ENCODE data around the gene EXOSC1. TPM values are rescaled to one million over a fixed set of nuclear protein-coding genes. Genes with fewer than 3 reads are reported as not detected.

The EXOSC1 gene
- total and polyA plus RNA-seq, 2 donors (not counting 3 experiments of a cell fraction or from before 2014, with no cell fraction given), result 50.7 to 52.9 TPM

- no peaks in the 10 kb centered on the region for H3K9me1 ChIP-seq (replicated peaks; ENCODE audit: control insufficient read depth, extremely low read depth, insufficient read depth, low read length)
- no peak overlapping the region for H3K4me3 ChIP-seq (replicated peaks in 1 of 3; ENCODE audit: insufficient read depth in 1 of 3, low read depth in 1 of 3, low read length in 3 of 3)
- H4K20me1 ChIP-seq (replicated peaks; ENCODE audit: control insufficient read depth, extremely low read depth, insufficient read depth, low read length), result no peaks in the 10 kb centered on the region
- TF ChIP-seq MYC (IDR thresholded peaks at IDR 0.05; ENCODE audit: low read depth, low read length) (no peak), MAX (IDR thresholded peaks at IDR 0.05; ENCODE audit: insufficient read depth, insufficient read length) (no peak), EZH2 (IDR thresholded peaks at IDR 0.05; ENCODE audit: borderline replicate concordance, low read depth, low read length, severe bottlenecking) (no peak), CTCF (IDR thresholded peaks at IDR 0.05; ENCODE audit: extremely low read depth in 1 of 2, insufficient read depth in 1 of 2, low read depth in 1 of 2, low read length in 2 of 2) (no peak), FOS (IDR thresholded peaks at IDR 0.05; ENCODE audit: borderline replicate concordance, insufficient read depth, low read length) (no peak), JUN (IDR thresholded peaks at IDR 0.05; ENCODE audit: borderline replicate concordance, insufficient read depth, insufficient read length, low read depth) (no peak), GATA2 (IDR thresholded peaks at IDR 0.05; ENCODE audit: insufficient read depth, insufficient read length, low read depth, low read length) (no peak)
- H3K79me2 ChIP-seq (ENCODE audit: control insufficient read depth, insufficient read depth, low read length), result peaks cover 7% of the 10 kb centered on the region
- no peaks in the 10 kb centered on the region for H3K4me1 ChIP-seq (ENCODE audit: control insufficient read depth, extremely low read depth, insufficient read depth, low read length)
- H3K9me3 ChIP-seq (replicated peaks; ENCODE audit: control insufficient read depth, insufficient read depth, low read length), result no peaks in the 10 kb centered on the region
- ChIA-PET CTCF (interaction anchor here (1.1 kb wide), 1 partner anchor 33 kb away, joined by 4 read pairs; no protein-coding TSS in a partner anchor), POLR2A (no interaction called here)
- no peak for DNase-seq (ENCODE audit: low read depth, low spot score)
- dilution Hi-C loops (cut with MboI; ENCODE audit: extremely low pct_ligation_motif_present, low sequenced_read_pairs) (no loop called here), intact Hi-C loops (cut with micrococcal nuclease) (no loop called here)
- H3K27me3 ChIP-seq (ENCODE audit: control insufficient read depth in 2 of 2, insufficient read depth in 2 of 2, low read length in 2 of 2), result no peaks in the 10 kb centered on the region
- H3K27ac ChIP-seq (ENCODE audit: insufficient read depth, low read depth, low read length), result no peak overlapping the region
- FAIRE-seq, result no peak
- BruUV-seq (replicated peaks), result no TSS peak
- no peak overlapping the region for H3K4me2 ChIP-seq (ENCODE audit: insufficient read depth, low read length)
- no peak overlapping the region for H3K9ac ChIP-seq (replicated peaks; ENCODE audit: extremely low read depth, insufficient read depth, low read length)
- no peak overlapping the region for H2AFZ ChIP-seq (ENCODE audit: low read depth, low read length)
- peaks cover 15 to 31% of the 10 kb centered on the region in 2 experiments for H3K36me3 ChIP-seq (ENCODE audit: control insufficient read depth in 2 of 2, extremely low read depth in 1 of 2, insufficient read depth in 2 of 2, low read length in 2 of 2)
Measured at GRCh38 chr10:97435211-97435610, 10.6 kb downstream of the EXOSC1 start.
